ENCODE results near the gene GNAL. TPM values are rescaled to one million over a fixed set of nuclear protein-coding genes. Genes with fewer than 3 reads are reported as not detected.

Gene GNAL
- total and polyA plus RNA-seq, 2 of the 4 experiments (the other 2 are of a cell fraction): 0.15 to 0.36 TPM

DNA sequence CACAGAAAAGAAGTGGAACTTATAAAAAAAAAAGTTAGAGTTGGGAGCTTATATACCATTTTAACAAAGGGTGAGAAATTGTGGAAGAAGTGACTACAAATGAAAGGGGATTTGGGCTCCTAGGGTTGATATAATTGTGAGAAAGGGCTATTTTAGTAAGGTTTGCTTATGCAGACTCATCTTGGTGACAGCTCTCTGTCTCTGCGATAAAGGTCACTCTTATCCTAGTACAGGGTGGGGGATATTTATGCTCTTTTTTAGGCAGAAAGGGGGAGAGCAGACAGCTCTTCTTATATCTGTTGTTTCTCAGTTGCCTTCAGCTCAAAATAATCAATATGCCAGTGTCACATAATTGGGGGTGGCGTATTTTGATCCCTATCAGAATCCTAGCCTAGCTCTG, 130.9 kb downstream of the GNAL start:
- no TSS peak for BruUV-seq (replicated peaks)
- ATAC-seq (ENCODE audit: low read depth) (no peak), DNase-seq (no peak)
- H3K4me1 ChIP-seq (ENCODE audit: control insufficient read depth, insufficient read depth, low read length): no peaks in the 10 kb centered on the region
- H3K9me1 ChIP-seq (ENCODE audit: insufficient read depth, low read length): no peaks in the 10 kb centered on the region
- dilution Hi-C loops (cut with HindIII; ENCODE audit: low sequenced_read_pairs, unreplicated experiment): no loop called here
- no peak overlapping the region for H3K23ac ChIP-seq (ENCODE audit: low read depth, low read length)
- H2BK120ac ChIP-seq (ENCODE audit: low read depth, low read length): no peak overlapping the region
- WGBS, 2 experiments (ENCODE audit: extremely low coverage in 2 of 2, insufficient read length in 1 of 2): no CpG with 5 or more reads among the region's 2 CpGs
- TF ChIP-seq MAFK (IDR thresholded peaks at IDR 0.05; ENCODE audit: low read depth, low read length) (no peak), MXI1 (IDR thresholded peaks at IDR 0.05; ENCODE audit: borderline replicate concordance, low read depth, low read length) (no peak), POLR2A (IDR thresholded peaks at IDR 0.05; ENCODE audit: low read depth, low read length) (no peak), CEBPB (IDR thresholded peaks at IDR 0.05; ENCODE audit: low read depth, low read length) (no peak), FOS (IDR thresholded peaks at IDR 0.05; ENCODE audit: low read depth, low read length) (no peak), MAZ (IDR thresholded peaks at IDR 0.05; ENCODE audit: borderline replicate concordance, low read depth, low read length) (no peak), NFE2L2 (IDR thresholded peaks at IDR 0.05; ENCODE audit: low read depth, low read length) (no peak), RAD21 (IDR thresholded peaks at IDR 0.05; ENCODE audit: low read length) (no peak), SMC3 (IDR thresholded peaks at IDR 0.05; ENCODE audit: low read depth, low read length) (no peak), BHLHE40 (IDR thresholded peaks at IDR 0.05; ENCODE audit: low read depth, low read length) (no peak), RFX5 (IDR thresholded peaks at IDR 0.05; ENCODE audit: low read depth, low read length) (no peak), RCOR1 (IDR thresholded peaks at IDR 0.05; ENCODE audit: insufficient replicate concordance, low read length) (no peak), CHD1 (IDR thresholded peaks at IDR 0.05; ENCODE audit: low read depth, low read length) (no peak)
- TF ChIP-seq, protein P1, sequence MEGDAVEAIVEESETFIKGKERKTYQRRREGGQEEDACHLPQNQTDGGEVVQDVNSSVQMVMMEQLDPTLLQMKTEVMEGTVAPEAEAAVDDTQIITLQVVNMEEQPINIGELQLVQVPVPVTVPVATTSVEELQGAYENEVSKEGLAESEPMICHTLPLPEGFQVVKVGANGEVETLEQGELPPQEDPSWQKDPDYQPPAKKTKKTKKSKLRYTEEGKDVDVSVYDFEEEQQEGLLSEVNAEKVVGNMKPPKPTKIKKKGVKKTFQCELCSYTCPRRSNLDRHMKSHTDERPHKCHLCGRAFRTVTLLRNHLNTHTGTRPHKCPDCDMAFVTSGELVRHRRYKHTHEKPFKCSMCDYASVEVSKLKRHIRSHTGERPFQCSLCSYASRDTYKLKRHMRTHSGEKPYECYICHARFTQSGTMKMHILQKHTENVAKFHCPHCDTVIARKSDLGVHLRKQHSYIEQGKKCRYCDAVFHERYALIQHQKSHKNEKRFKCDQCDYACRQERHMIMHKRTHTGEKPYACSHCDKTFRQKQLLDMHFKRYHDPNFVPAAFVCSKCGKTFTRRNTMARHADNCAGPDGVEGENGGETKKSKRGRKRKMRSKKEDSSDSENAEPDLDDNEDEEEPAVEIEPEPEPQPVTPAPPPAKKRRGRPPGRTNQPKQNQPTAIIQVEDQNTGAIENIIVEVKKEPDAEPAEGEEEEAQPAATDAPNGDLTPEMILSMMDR (conservative IDR thresholded peaks at IDR 0.05; ENCODE audit: low read depth, low read length): no peak
- TF ChIP-seq, protein P2, sequence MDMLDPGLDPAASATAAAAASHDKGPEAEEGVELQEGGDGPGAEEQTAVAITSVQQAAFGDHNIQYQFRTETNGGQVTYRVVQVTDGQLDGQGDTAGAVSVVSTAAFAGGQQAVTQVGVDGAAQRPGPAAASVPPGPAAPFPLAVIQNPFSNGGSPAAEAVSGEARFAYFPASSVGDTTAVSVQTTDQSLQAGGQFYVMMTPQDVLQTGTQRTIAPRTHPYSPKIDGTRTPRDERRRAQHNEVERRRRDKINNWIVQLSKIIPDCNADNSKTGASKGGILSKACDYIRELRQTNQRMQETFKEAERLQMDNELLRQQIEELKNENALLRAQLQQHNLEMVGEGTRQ (IDR thresholded peaks at IDR 0.05; ENCODE audit: low read depth, low read length): no peak
- TF ChIP-seq, protein P3, sequence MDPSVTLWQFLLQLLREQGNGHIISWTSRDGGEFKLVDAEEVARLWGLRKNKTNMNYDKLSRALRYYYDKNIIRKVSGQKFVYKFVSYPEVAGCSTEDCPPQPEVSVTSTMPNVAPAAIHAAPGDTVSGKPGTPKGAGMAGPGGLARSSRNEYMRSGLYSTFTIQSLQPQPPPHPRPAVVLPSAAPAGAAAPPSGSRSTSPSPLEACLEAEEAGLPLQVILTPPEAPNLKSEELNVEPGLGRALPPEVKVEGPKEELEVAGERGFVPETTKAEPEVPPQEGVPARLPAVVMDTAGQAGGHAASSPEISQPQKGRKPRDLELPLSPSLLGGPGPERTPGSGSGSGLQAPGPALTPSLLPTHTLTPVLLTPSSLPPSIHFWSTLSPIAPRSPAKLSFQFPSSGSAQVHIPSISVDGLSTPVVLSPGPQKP (IDR thresholded peaks at IDR 0.05; ENCODE audit: borderline replicate concordance, low read depth, low read length): no peak
- ChIA-PET CTCF (no interaction called here), POLR2A (ENCODE audit: unreplicated experiment) (no interaction called here)
- in situ Hi-C loops (cut with MboI; ENCODE audit: low sequenced_read_pairs): no loop called here
- no peak overlapping the region for H3K27ac ChIP-seq (ENCODE audit: insufficient read depth, low read length)
- H4K8ac ChIP-seq (ENCODE audit: low read depth in 2 of 2, low read length in 2 of 2): no peak overlapping the region
- no peak overlapping the region for H3K18ac ChIP-seq (ENCODE audit: low read depth, low read length)
- intact Hi-C loops (cut with micrococcal nuclease): no loop called here
- no peak overlapping the region for H3K4me2 ChIP-seq (ENCODE audit: low read depth, low read length)
- no peak overlapping the region for H2AFZ ChIP-seq (replicated peaks; ENCODE audit: low read length, poor library complexity)
- no peak overlapping the region for H3K4me3 ChIP-seq (ENCODE audit: insufficient read depth, low read depth, low read length)
- no peaks in the 10 kb centered on the region for H3K79me1 ChIP-seq (ENCODE audit: low read depth in 1 of 2, low read length in 2 of 2)
- no peak overlapping the region for H2BK20ac ChIP-seq (ENCODE audit: low read depth, low read length)
- H3K4ac ChIP-seq (ENCODE audit: low read depth, low read length): no peak overlapping the region
- no peak overlapping the region for H2BK5ac ChIP-seq (ENCODE audit: low read depth, low read length, poor library complexity, severe bottlenecking)
- no peak overlapping the region for H2AK9ac ChIP-seq (replicated peaks; ENCODE audit: low read depth, low read length, poor library complexity)
- no peak overlapping the region for H2AK5ac ChIP-seq (ENCODE audit: low read depth, low read length)
- no peaks in the 10 kb centered on the region for H3K36me3 ChIP-seq (ENCODE audit: control insufficient read depth, insufficient read depth, low read length)
- no peak overlapping the region for H3K14ac ChIP-seq (replicated peaks; ENCODE audit: low read depth, low read length)
- no peak overlapping the region for H3K9ac ChIP-seq (ENCODE audit: low read depth, low read length)
- no peaks in the 10 kb centered on the region for H3K9me3 ChIP-seq (ENCODE audit: control insufficient read depth, insufficient read depth, low read length)
- H2BK15ac ChIP-seq (ENCODE audit: low read depth, low read length): no peak overlapping the region
- H3K27me3 ChIP-seq (ENCODE audit: control insufficient read depth, insufficient read depth, low read length): peaks cover 8% of the 10 kb centered on the region
- no peak overlapping the region for H4K91ac ChIP-seq (ENCODE audit: insufficient read depth, low read depth, low read length)
- H4K5ac ChIP-seq (ENCODE audit: low read depth, low read length): no peak overlapping the region
- H4K20me1 ChIP-seq (ENCODE audit: insufficient read depth, low read length): no peaks in the 10 kb centered on the region
- no peak overlapping the region for H3K56ac ChIP-seq (ENCODE audit: extremely low read depth, insufficient read depth, low read length)
